K562 (cell line): Measurements from ENCODE around the gene ATP5ME. TPM values are rescaled to one million over a fixed set of nuclear protein-coding genes. Genes with fewer than 3 reads are reported as not detected.
A peak's percentile ranks its signal among the peaks of the same experiment; 100 is the strongest.

Source experiments
- BRCA1 ChIP-seq, 2 experiments: fragments of 450-650 bp in 1 of 2; sonication (generic) in 1 of 2; formaldehyde crosslinking in 1 of 2; IDR thresholded peaks; 2 replicates each; pipeline versions ENCODE4 v1.5.0 to v1.6.1; 2017 to 2020; ENCODE audit warnings: mild to moderate bottlenecking in 1 of 2, missing genetic modification reagents in 1 of 2
- ETS2 ChIP-seq: IDR thresholded peaks from 2 replicates; pipeline ENCODE4 v1.6.1; 2016; ENCODE audit warnings: borderline replicate concordance, missing genetic modification characterization, mild to moderate bottlenecking, moderate library complexity, missing compliant biosample characterization; ENCODE audit not compliant: poor library complexity, severe bottlenecking
- FOXJ2 ChIP-seq: fragments of 200-800 bp; sonication (Bioruptor generic); IDR thresholded peaks from 2 replicates; pipeline ENCODE4 v1.6.1; 2016; ENCODE audit warnings: missing genetic modification characterization, missing compliant biosample characterization
- FUS ChIP-seq: fragments of 200-400 bp; formaldehyde crosslinking; optimal IDR thresholded peaks from 2 replicates; pipeline ENCODE3; 2017; ENCODE audit warnings: low read depth, low read length
- GTF2F1 ChIP-seq: IDR thresholded peaks from 2 replicates; pipeline ENCODE4 v1.6.1; 2011; ENCODE audit warnings: low read depth, low read length, improper control_type of control experiment
- HNRNPK ChIP-seq: fragments of 200-400 bp; formaldehyde crosslinking; IDR thresholded peaks from one replicate; pipeline ENCODE4 v1.6.1; 2018; ENCODE audit warnings: mild to moderate bottlenecking, low read depth, low read length; ENCODE audit not compliant: poor library complexity, severe bottlenecking
- JUNB ChIP-seq: fragments of 450-650 bp; formaldehyde crosslinking; conservative IDR thresholded peaks from 2 replicates; pipeline ENCODE4 v1.4.0; 2020; ENCODE audit warnings: mild to moderate bottlenecking
- MAFK ChIP-seq: IDR thresholded peaks from 2 replicates; pipeline ENCODE4 v1.6.1; 2011; ENCODE audit warnings: low read length, improper control_type of control experiment
- MEIS2 ChIP-seq: fragments of 450-650 bp; IDR thresholded peaks from 2 replicates; pipeline ENCODE4 v1.6.1; 2014; ENCODE audit warnings: mild to moderate bottlenecking; ENCODE audit not compliant: partially characterized antibody
- MTA2 ChIP-seq: fragments of 450-650 bp; IDR thresholded peaks from 2 replicates; pipeline ENCODE4 v1.6.1; 2016; ENCODE audit warnings: low read depth
- RAD51 ChIP-seq: fragments of 450-650 bp; IDR thresholded peaks from 2 replicates; pipeline ENCODE4 v1.7.1; 2016; ENCODE audit warnings: low read depth, mild to moderate bottlenecking, borderline replicate concordance
- RBBP5 ChIP-seq: fragments of 200-600 bp; sonication (generic); IDR thresholded peaks from 2 replicates; pipeline ENCODE4 v1.6.1; 2012; ENCODE audit warnings: borderline replicate concordance, mild to moderate bottlenecking, low read length, control low read depth, inconsistent platforms; ENCODE audit not compliant: insufficient read depth, poor library complexity, severe bottlenecking
- RNF2 ChIP-seq: sonication (generic); IDR thresholded peaks from 2 replicates; pipeline ENCODE4 v1.6.1; 2016
- SETDB1 ChIP-seq: IDR thresholded peaks from one replicate; pipeline ENCODE4 v1.6.1; 2012; ENCODE audit warnings: low read length, control low read depth, inconsistent platforms
- SRF ChIP-seq, 2 experiments: fragments of 250-450, 450-650 bp in 1 of 2; sonication (Bioruptor Pico) in 1 of 2; sonication (generic) in 1 of 2; formaldehyde crosslinking; IDR thresholded peaks; 2 replicates each; pipeline versions ENCODE4 v1.5.0 to v1.5.1; 2020 to 2022; ENCODE audit warnings: mild to moderate bottlenecking in 1 of 2, missing genetic modification reagents in 1 of 2
- ZFP1 ChIP-seq: fragments of 450-650 bp; formaldehyde crosslinking; IDR thresholded peaks from 2 replicates; pipeline ENCODE4 v1.4.0; 2020; ENCODE audit warnings: mild to moderate bottlenecking, mixed read lengths
- ZNF586 ChIP-seq: fragments of 450-650 bp; formaldehyde crosslinking; conservative IDR thresholded peaks from 2 replicates; pipeline ENCODE4 v1.4.0; 2020; ENCODE audit warnings: mild to moderate bottlenecking, moderate library complexity
- ZNF766 ChIP-seq: fragments of 200-800 bp; sonication (Bioruptor generic); conservative IDR thresholded peaks from 2 replicates; pipeline ENCODE4 v1.6.1; 2016; ENCODE audit warnings: missing genetic modification characterization, missing compliant biosample characterization
- polyA plus RNA-seq, 8 experiments: library from polyadenylated mRNA; depleted of rRNA in 4 of 8; stranded (reverse) in 5 of 8; unstranded in 3 of 8; fragments of >200 nt; fragmentation: Nextera tagmentation in 2 of 8; fragmentation: Illumina TruSeq in 1 of 8; extraction: Ambion mirVana in 2 of 8; extraction: Trizol in 1 of 8; gene quantifications; 2 replicates each; pipeline versions ENCODE4 v1.2.1 to v1.2.3, GENCODE V29; 2011 to 2014; ENCODE audit warnings: inconsistent platforms in 1 of 8, missing spikeins in 1 of 8
- total RNA-seq, 7 experiments: library from RNA; depleted of rRNA in 6 of 7; stranded (reverse); fragments of >200 nt in 6 of 7; fragmentation: Illumina TruSeq in 2 of 7; extraction: Trizol in 2 of 7; gene quantifications; 2 replicates each; pipeline versions ENCODE4 v1.2.1 to v1.2.3, GENCODE V29; 2011 to 2021; ENCODE audit warnings: low replicate concordance in 1 of 7
- TF ChIP-seq, protein P1 (sequence below): fragments of 450-650 bp; IDR thresholded peaks from 2 replicates; pipeline ENCODE4 v1.6.1; 2017; ENCODE audit warnings: antibody characterized with exemption
- TF ChIP-seq, protein P2 (sequence below): fragments of 450-650 bp; IDR thresholded peaks from 2 replicates; pipeline ENCODE4 v1.6.1; 2016
- TF ChIP-seq, protein P3 (sequence below): fragments of 250-450 bp; sonication (Bioruptor Pico); IDR thresholded peaks from 2 replicates; pipeline ENCODE4 v1.5.0; 2020; ENCODE audit warnings: mild to moderate bottlenecking, borderline replicate concordance

ATP5ME gene
- total and polyA plus RNA-seq, 9 of the 15 experiments (the other 6 are each of a cell fraction or from before 2014, with no cell fraction given) = 509 to 2,480 (median 887) TPM

DNA sequence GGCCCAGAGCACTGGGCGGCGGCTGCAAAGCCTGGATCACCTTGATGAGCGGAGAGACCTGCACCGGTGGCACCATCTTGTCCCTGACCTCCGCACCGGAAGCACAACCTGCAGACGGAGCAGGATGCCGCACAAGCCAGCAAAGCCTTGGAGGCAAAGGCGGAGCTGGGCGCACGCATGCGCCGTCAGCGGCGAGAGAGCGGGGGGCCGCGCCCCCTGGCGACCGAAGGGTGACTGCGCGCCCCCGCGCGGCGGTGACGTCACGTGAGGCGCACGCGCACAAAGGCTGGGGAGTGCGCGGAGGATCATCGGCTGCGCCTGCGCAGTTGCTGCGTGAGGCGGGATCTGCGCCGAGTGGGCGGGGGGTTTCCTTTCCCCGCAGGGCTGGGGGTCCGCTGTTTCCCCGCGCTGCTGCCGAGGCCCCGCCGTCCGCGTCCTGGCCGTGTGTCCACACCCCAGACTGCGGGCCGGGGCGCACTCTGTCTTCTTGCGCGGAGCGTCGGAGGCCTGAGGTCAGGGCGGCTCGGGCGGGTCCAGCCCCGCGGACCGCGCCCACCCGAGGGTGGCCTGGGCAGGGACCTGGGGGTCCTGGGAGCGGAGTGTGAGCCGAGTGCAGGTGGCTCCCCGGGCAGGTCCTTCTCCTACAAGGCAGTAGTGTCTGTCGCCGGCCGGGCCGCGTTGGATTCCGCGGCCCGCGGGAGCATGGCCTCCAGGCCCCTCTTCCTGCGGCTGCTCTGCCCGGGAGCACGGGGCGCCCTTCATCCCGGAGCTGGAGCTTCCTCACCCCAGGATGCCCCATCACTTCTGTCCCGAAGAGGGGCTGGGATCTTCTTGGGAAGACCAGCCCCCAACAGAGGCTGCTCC lies at the start of gene ATP5ME, which contains the start of gene MYL5 (continued):
- TF ChIP-seq, protein P1, sequence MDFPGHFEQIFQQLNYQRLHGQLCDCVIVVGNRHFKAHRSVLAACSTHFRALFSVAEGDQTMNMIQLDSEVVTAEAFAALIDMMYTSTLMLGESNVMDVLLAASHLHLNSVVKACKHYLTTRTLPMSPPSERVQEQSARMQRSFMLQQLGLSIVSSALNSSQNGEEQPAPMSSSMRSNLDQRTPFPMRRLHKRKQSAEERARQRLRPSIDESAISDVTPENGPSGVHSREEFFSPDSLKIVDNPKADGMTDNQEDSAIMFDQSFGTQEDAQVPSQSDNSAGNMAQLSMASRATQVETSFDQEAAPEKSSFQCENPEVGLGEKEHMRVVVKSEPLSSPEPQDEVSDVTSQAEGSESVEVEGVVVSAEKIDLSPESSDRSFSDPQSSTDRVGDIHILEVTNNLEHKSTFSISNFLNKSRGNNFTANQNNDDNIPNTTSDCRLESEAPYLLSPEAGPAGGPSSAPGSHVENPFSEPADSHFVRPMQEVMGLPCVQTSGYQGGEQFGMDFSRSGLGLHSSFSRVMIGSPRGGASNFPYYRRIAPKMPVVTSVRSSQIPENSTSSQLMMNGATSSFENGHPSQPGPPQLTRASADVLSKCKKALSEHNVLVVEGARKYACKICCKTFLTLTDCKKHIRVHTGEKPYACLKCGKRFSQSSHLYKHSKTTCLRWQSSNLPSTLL = no peak
- TF ChIP-seq JUNB (CRISPR knock-in tag) (peak; percentile 83), FUS (peak; percentile 30), RAD51 (peak; percentile 74), MAFK (peak; percentile 26; the same call in 1 of the 2 replicates), RNF2 (peak; percentile 27; the same call in 1 of the 2 replicates), ZNF586 (CRISPR knock-in tag) (no peak), MEIS2 (peak; percentile 96), HNRNPK (no peak), RBBP5 (peak; percentile 57), SRF (CRISPR knock-in tag; IDR thresholded peaks at IDR 0.05) (peak in 1 of 2 experiments; percentile 66; a peak in 1 of 4 replicates), ZNF766 (no peak), ZFP1 (CRISPR knock-in tag) (no peak), ETS2 (tag) (no peak), SETDB1 (peak; percentile 83), MTA2 (peak; percentile 58), FOXJ2 (tag) (no peak), GTF2F1 (0 out of 2 replicates have a peak, but pooled peaks have one; percentile 25), BRCA1 (IDR thresholded peaks at IDR 0.05) (no peak), BRCA1 (CRISPR knock-in tag; IDR thresholded peaks at IDR 0.05) (no peak)
- TF ChIP-seq, protein P2, sequence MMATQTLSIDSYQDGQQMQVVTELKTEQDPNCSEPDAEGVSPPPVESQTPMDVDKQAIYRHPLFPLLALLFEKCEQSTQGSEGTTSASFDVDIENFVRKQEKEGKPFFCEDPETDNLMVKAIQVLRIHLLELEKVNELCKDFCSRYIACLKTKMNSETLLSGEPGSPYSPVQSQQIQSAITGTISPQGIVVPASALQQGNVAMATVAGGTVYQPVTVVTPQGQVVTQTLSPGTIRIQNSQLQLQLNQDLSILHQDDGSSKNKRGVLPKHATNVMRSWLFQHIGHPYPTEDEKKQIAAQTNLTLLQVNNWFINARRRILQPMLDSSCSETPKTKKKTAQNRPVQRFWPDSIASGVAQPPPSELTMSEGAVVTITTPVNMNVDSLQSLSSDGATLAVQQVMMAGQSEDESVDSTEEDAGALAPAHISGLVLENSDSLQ = no peak
- TF ChIP-seq, protein P3, sequence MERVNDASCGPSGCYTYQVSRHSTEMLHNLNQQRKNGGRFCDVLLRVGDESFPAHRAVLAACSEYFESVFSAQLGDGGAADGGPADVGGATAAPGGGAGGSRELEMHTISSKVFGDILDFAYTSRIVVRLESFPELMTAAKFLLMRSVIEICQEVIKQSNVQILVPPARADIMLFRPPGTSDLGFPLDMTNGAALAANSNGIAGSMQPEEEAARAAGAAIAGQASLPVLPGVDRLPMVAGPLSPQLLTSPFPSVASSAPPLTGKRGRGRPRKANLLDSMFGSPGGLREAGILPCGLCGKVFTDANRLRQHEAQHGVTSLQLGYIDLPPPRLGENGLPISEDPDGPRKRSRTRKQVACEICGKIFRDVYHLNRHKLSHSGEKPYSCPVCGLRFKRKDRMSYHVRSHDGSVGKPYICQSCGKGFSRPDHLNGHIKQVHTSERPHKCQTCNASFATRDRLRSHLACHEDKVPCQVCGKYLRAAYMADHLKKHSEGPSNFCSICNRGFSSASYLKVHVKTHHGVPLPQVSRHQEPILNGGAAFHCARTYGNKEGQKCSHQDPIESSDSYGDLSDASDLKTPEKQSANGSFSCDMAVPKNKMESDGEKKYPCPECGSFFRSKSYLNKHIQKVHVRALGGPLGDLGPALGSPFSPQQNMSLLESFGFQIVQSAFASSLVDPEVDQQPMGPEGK (CRISPR knock-in tag) = no peak
